Prostate gland (tissue), 2 donors: ENCODE data around the gene PHACTR2. TPM values are rescaled to one million over a fixed set of nuclear protein-coding genes. Genes with fewer than 3 reads are reported as not detected.

ENCODE experiments used
- DNase-seq: peaks from one replicate; pipeline ENCODE4 v3.0.0-alpha.2; 2019; ENCODE audit warnings: low spot score
- H3K27ac ChIP-seq, 2 donors: fragments of 200-600 bp; sonication (generic); 2 replicates each; pipeline ENCODE4 v1.5.1; 2017 to 2019
- H3K27me3 ChIP-seq: fragments of 200-600 bp; sonication (generic); replicated peaks from 2 replicates; pipeline ENCODE4 v1.5.1; 2019; ENCODE audit not compliant: insufficient read depth
- H3K36me3 ChIP-seq, 2 donors: fragments of 200-600 bp; sonication (generic); 1 replicate in 1 of 2; 2 replicates in 1 of 2; pipeline versions ENCODE4 v1.5.1 to v1.8.1; 2017 to 2019
- H3K4me1 ChIP-seq: fragments of 200-600 bp; sonication (generic); replicated peaks from 2 replicates; pipeline ENCODE4 v1.5.1; 2019
- H3K4me3 ChIP-seq, 2 donors: fragments of 200-600 bp; sonication (generic); 2 replicates each; pipeline ENCODE4 v1.5.1; 2017 to 2019
- H3K9me3 ChIP-seq: fragments of 200-600 bp; sonication (generic); 2 replicates; pipeline ENCODE4 v1.5.1; 2017
- CTCF ChIP-seq, 4 experiments: fragments of 200-600 bp in 2 of 4; fragments of 450-650 bp in 2 of 4; sonication (generic) in 2 of 4; IDR thresholded peaks; 1 replicate in 3 of 4; 2 replicates in 1 of 4; pipeline ENCODE4 v1.5.1; 2016 to 2019; ENCODE audit warnings: antibody characterized with exemption in 4 of 4, mild to moderate bottlenecking in 2 of 4, moderate library complexity in 2 of 4
- POLR2A ChIP-seq: fragments of 450-650 bp; IDR thresholded peaks from one replicate; pipeline ENCODE4 v1.6.1; 2016; ENCODE audit warnings: antibody characterized with exemption, mild to moderate bottlenecking
- POLR2AphosphoS5 ChIP-seq: sonication (generic); formaldehyde crosslinking; IDR thresholded peaks from one replicate; pipeline ENCODE4 v1.6.1; 2017; ENCODE audit warnings: antibody characterized with exemption
- WGBS: methylation state at CpG from one replicate; pipeline ENCODE4 v1.1.5; 2018; 5-methylcytosine and 5-hydroxymethylcytosine counted together
- intact Hi-C: fragments of 100-400 bp; cut with DNase I; formaldehyde crosslinking; loops from one replicate; pipeline ENCODE4 v1.14.2; 2022
- total RNA-seq, 2 donors: library from RNA; depleted of rRNA; stranded (reverse); fragments of >200 nt; gene quantifications; one replicate each; pipeline ENCODE4 v1.1.0, GENCODE V29; 2016

Gene PHACTR2
- total RNA-seq, 2 donors from 2014 or later, result 41.4 to 108 TPM

- no peak for DNase-seq
- 27% methylated on average over 2 of the region's 2 CpGs for WGBS
- H3K27ac ChIP-seq, result peak overlapping the region; percentile 18 to 22
- no peaks in the 10 kb centered on the region for H3K36me3 ChIP-seq
- H3K4me1 ChIP-seq, result peaks cover 4% of the 10 kb centered on the region
- H3K27me3 ChIP-seq, result no peaks in the 10 kb centered on the region
- intact Hi-C loops, result no loop called here
- no peak overlapping the region for H3K4me3 ChIP-seq
- TF ChIP-seq POLR2A (no peak), CTCF (IDR thresholded peaks at IDR 0.05) (no peak), POLR2AphosphoS5 (no peak)
- H3K9me3 ChIP-seq, result no peaks in the 10 kb centered on the region
These were observed 19.5 kb downstream of the PHACTR2 start for GRCh38 chr6:143697076-143697800.

DNA sequence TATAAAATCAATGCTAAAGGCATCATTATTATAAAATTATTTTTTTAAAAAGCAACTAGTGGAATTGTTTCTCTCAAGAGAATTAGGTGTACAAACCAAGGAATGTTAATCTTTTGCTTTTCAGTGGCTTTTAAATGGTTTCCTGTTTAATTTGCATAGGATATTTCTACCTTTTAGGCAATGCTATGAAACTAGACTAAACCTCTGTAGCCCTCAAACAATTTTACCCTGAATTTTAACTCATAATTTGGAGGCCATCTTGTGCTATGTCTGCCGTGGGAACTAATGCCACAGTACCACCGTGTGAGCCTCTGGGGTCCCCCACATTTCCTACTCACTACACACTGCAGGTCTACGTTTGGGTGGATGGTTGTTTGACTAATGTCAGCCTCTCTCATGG lies 20.6 kb downstream of the PHACTR2 start:
- no peaks in the 10 kb centered on the region for H3K36me3 ChIP-seq
- H3K4me3 ChIP-seq, result no peak overlapping the region
- peaks cover 4% of the 10 kb centered on the region for H3K4me1 ChIP-seq
- WGBS, result 95% methylated on average over 3 of the region's 3 CpGs
- H3K9me3 ChIP-seq, result no peaks in the 10 kb centered on the region
- no peaks in the 10 kb centered on the region for H3K27me3 ChIP-seq
- TF ChIP-seq CTCF (IDR thresholded peaks at IDR 0.05) (no peak), POLR2A (no peak), POLR2AphosphoS5 (no peak)
- DNase-seq, result no peak
- H3K27ac ChIP-seq, result no peak overlapping the region
- intact Hi-C loops, result no loop called here

DNA sequence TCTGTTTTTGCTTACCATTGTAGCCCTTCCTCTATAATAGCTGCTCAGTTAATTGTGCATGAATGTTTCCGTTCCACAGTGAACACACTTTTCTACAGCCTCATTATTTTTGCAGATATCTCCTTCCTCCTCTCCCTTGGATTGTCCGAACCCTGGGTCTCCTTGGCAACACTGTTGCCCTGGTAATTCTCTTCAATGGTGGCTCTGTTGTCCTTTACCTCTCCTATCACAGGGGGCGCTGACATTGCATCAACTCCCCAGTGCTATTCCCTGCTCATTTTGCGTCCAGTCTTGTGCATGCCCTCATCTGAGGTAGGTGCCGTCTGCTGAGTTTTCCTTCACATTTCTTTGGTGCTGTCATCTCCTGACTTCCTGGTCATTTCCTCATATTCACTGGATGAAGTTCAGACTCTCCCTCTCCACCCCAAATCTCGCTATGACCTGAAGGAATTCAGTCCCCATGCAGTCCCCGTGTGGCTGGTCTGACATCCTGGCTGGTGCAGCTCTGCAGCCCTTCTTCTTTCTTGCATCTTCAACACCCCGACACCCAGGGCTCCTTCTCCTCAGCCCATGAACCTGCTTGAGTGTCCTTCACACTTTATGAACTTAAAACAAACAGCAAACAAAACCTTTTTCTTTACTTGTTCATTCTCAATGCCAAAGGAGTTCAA lies 21.1 kb downstream of the PHACTR2 start:
- TF ChIP-seq POLR2A (no peak), CTCF (IDR thresholded peaks at IDR 0.05) (no peak), POLR2AphosphoS5 (no peak)
- H3K4me1 ChIP-seq, result peaks cover 4% of the 10 kb centered on the region
- 94% methylated on average over 8 of the region's 8 CpGs for WGBS

GRCh38 chr6:143699430-143699825 lies 21.7 kb downstream of the PHACTR2 start:
- H3K27me3 ChIP-seq, result no peaks in the 10 kb centered on the region
- no peak overlapping the region for H3K4me3 ChIP-seq
- DNase-seq, result no peak
- no peaks in the 10 kb centered on the region for H3K9me3 ChIP-seq
- H3K4me1 ChIP-seq, result peaks cover 4% of the 10 kb centered on the region
- TF ChIP-seq CTCF (IDR thresholded peaks at IDR 0.05), result no peak
- no peak for TF ChIP-seq POLR2A
- TF ChIP-seq POLR2AphosphoS5, result no peak
- no peaks in the 10 kb centered on the region for H3K36me3 ChIP-seq
- no peak overlapping the region for H3K27ac ChIP-seq
- 74% methylated on average over 3 of the region's 3 CpGs for WGBS
- intact Hi-C loops, result no loop called here

More for the DNA sequence above, 21.1 kb downstream of the PHACTR2 start:
- Histone ChIP-seq H3K36me3 (no peaks in the 10 kb centered on the region), H3K27me3 (no peaks in the 10 kb centered on the region), H3K27ac (no peak overlapping the region), H3K9me3 (no peaks in the 10 kb centered on the region), H3K4me3 (no peak overlapping the region)
- DNase-seq, result no peak
- intact Hi-C loops, result no loop called here
